Measurements from ENCODE around the gene CPNE7. TPM values are rescaled to one million over a fixed set of nuclear protein-coding genes. Genes with fewer than 3 reads are reported as not detected.
"Not testable (repeated sequence)": the region's sequence is repeated elsewhere in the genome, so short reads cannot be mapped to it uniquely, and the experiment has no call there.

The CPNE7 gene
- total RNA-seq, 2 donors from 2014 or later: 1.5 to 2.1 TPM

GRCh38 chr16:89570342-89570923 is 5.1 kb upstream of the CPNE7 start:
- H3K4me1 Mint-ChIP-seq: peaks cover 17% of the 10 kb centered on the region
- Histone ChIP-seq H3K9ac (ENCODE audit: extremely low read depth, low read length, poor library complexity, severe bottlenecking) (no peak overlapping the region), H3K27me3 (ENCODE audit: control insufficient read depth, insufficient read depth, low read length, poor library complexity, severe bottlenecking) (peaks cover 8% of the 10 kb centered on the region), H3K4me1 (ENCODE audit: control insufficient read depth, insufficient read depth, low read length) (peaks cover 11% of the 10 kb centered on the region), H3K36me3 (ENCODE audit: control insufficient read depth, insufficient read depth, low read length) (no peaks in the 10 kb centered on the region), H3K9me3 (ENCODE audit: control insufficient read depth, low read length) (no peaks in the 10 kb centered on the region), H3K27ac (ENCODE audit: low read depth, low read length) (no peak overlapping the region), H3K4me3 (ENCODE audit: low read length) (no peak overlapping the region)
- no peaks in the 10 kb centered on the region for H3K36me3 Mint-ChIP-seq (ENCODE audit: low read depth)
- H3K27ac Mint-ChIP-seq: no peak overlapping the region
- WGBS, 2 experiments (ENCODE audit: insufficient coverage in 1 of 2, insufficient read length in 1 of 2): 90 to 94% methylated on average over 19 to 26 of the region's 30 CpGs
- no peaks in the 10 kb centered on the region for H3K9me3 Mint-ChIP-seq
- no peak overlapping the region for H3K4me3 Mint-ChIP-seq
- H3K27me3 Mint-ChIP-seq (ENCODE audit: insufficient read depth): peaks cover 44% of the 10 kb centered on the region
- no peak for DNase-seq
- TF ChIP-seq, protein P1, sequence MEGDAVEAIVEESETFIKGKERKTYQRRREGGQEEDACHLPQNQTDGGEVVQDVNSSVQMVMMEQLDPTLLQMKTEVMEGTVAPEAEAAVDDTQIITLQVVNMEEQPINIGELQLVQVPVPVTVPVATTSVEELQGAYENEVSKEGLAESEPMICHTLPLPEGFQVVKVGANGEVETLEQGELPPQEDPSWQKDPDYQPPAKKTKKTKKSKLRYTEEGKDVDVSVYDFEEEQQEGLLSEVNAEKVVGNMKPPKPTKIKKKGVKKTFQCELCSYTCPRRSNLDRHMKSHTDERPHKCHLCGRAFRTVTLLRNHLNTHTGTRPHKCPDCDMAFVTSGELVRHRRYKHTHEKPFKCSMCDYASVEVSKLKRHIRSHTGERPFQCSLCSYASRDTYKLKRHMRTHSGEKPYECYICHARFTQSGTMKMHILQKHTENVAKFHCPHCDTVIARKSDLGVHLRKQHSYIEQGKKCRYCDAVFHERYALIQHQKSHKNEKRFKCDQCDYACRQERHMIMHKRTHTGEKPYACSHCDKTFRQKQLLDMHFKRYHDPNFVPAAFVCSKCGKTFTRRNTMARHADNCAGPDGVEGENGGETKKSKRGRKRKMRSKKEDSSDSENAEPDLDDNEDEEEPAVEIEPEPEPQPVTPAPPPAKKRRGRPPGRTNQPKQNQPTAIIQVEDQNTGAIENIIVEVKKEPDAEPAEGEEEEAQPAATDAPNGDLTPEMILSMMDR (conservative IDR thresholded peaks at IDR 0.05): no peak

DNA sequence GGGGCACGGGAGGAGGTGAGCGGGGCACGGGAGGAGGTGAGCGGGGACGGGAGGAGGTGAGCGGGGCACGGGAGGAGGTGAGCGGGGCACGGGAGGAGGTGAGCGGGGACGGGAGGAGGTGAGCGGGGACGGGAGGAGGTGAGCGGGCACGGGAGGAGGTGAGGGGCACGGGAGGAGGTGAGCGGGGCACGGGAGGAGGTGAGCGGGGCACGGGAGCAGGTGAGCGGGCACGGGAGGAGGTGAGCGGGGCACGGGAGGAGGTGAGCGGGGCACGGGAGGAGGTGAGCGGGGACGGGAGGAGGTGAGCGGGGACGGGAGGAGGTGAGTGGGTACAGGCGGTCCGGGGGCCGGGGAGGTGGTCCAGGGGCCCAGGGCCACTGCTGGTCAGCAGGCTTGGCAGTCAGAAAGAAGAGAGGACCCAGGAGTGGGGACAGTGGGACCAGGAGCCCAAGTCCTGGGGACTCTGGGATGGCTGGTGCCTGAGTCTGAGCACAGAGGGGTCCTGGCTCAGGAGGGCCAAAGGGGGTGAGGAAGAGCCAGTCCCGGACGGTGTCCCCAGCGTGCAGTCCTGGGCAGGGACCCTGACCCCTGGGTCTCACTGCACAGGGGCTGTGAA is 4.5 kb upstream of the CPNE7 start:
- not testable (repeated sequence) for H3K9me3 Mint-ChIP-seq

DNA sequence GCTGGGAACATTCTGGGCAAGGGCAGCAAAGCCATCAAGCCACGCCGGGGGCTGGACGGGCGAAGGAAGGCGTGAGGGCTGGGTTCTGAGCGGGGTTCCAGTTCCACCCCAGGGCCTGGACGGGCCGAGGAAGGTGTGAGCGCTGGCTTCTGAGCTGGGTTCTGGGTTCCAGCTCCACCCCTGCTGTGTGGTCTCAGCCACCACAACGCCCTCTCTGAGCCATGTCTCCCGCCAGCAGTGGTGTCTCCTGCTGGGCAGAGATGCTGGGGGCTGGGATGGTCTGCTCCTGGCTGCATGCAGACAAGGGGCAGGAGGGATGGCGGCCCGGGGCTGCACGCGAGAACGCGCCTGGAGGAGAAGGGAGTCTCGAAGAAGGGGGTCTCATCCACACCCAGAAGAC is 3.9 kb upstream of the CPNE7 start:
- TF ChIP-seq, protein P1 (conservative IDR thresholded peaks at IDR 0.05): no peak
- Histone ChIP-seq H3K9me3 (ENCODE audit: control insufficient read depth, low read length) (no peaks in the 10 kb centered on the region), H3K27ac (ENCODE audit: low read depth, low read length) (no peak overlapping the region), H3K36me3 (ENCODE audit: control insufficient read depth, insufficient read depth, low read length) (no peaks in the 10 kb centered on the region), H3K4me1 (ENCODE audit: control insufficient read depth, insufficient read depth, low read length) (peaks cover 11% of the 10 kb centered on the region), H3K4me3 (ENCODE audit: low read length) (no peak overlapping the region), H3K9ac (ENCODE audit: extremely low read depth, low read length, poor library complexity, severe bottlenecking) (no peak overlapping the region), H3K27me3 (ENCODE audit: control insufficient read depth, insufficient read depth, low read length, poor library complexity, severe bottlenecking) (peaks cover 19% of the 10 kb centered on the region)
- no peak overlapping the region for H3K4me3 Mint-ChIP-seq
- H3K4me1 Mint-ChIP-seq: peaks cover 9% of the 10 kb centered on the region
- DNase-seq: no peak
- no peaks in the 10 kb centered on the region for H3K9me3 Mint-ChIP-seq
- H3K27ac Mint-ChIP-seq: no peak overlapping the region
- 89 to 100% methylated on average over 2 to 18 of the region's 18 CpGs for WGBS, 2 experiments (ENCODE audit: insufficient coverage in 1 of 2, insufficient read length in 1 of 2)
- peaks cover 49% of the 10 kb centered on the region for H3K27me3 Mint-ChIP-seq (ENCODE audit: insufficient read depth)
- no peaks in the 10 kb centered on the region for H3K36me3 Mint-ChIP-seq (ENCODE audit: low read depth)

More for the DNA sequence above, 4.5 kb upstream of the CPNE7 start:
- not testable (repeated sequence) for H3K4me3 Mint-ChIP-seq; H3K27ac ChIP-seq (ENCODE audit: low read depth, low read length); H3K9ac ChIP-seq (ENCODE audit: extremely low read depth, low read length, poor library complexity, severe bottlenecking); DNase-seq; H3K27ac Mint-ChIP-seq; H3K4me3 ChIP-seq (ENCODE audit: low read length); H3K36me3 Mint-ChIP-seq (ENCODE audit: low read depth); H3K9me3 ChIP-seq (ENCODE audit: control insufficient read depth, low read length); H3K36me3 ChIP-seq (ENCODE audit: control insufficient read depth, insufficient read depth, low read length)
- WGBS, 2 experiments (ENCODE audit: insufficient coverage in 1 of 2, insufficient read length in 1 of 2): 82 to 90% methylated on average over 8 to 10 of the region's 36 CpGs
- Histone ChIP-seq H3K4me1 (ENCODE audit: control insufficient read depth, insufficient read depth, low read length) (peaks cover 11% of the 10 kb centered on the region), H3K27me3 (ENCODE audit: control insufficient read depth, insufficient read depth, low read length, poor library complexity, severe bottlenecking) (peaks cover 13% of the 10 kb centered on the region)
- Mint-ChIP-seq H3K27me3 (ENCODE audit: insufficient read depth) (peaks cover 47% of the 10 kb centered on the region), H3K4me1 (peaks cover 13% of the 10 kb centered on the region)
